HG03378 (cell line): ENCODE results near the gene FAM78A.

ENCODE experiments used
- ATAC-seq: cut with Tn5 transposase; IDR thresholded peaks from one replicate; pipeline ENCODE4 v1.9.1; 2021; ENCODE audit warnings: mild to moderate bottlenecking, moderate library complexity; ENCODE audit not compliant: unreplicated experiment

The FAM78A gene

GRCh38 chr9:131303381-131304321 lies 27.3 kb upstream of the FAM78A start:
- no peak for ATAC-seq

GRCh38 chr9:131302244-131303075 lies 26.1 kb upstream of the FAM78A start:
- no peak for ATAC-seq

GRCh38 chr9:131300444-131300843 lies 24.1 kb upstream of the FAM78A start:
- ATAC-seq: no peak

GRCh38 chr9:131299961-131300347 lies 23.6 kb upstream of the FAM78A start:
- no peak for ATAC-seq

- no peak for ATAC-seq
Measured at GRCh38 chr9:131299346-131299960, 23.1 kb upstream of the FAM78A start.

- ATAC-seq: no peak
Measured at GRCh38 chr9:131298816-131299215, 22.5 kb upstream of the FAM78A start.

GRCh38 chr9:131298341-131298740 lies 22.0 kb upstream of the FAM78A start:
- no peak for ATAC-seq

GRCh38 chr9:131297903-131298302 lies 21.6 kb upstream of the FAM78A start:
- ATAC-seq: no peak

- ATAC-seq: no peak
Measured at GRCh38 chr9:131296906-131297500, 20.7 kb upstream of the FAM78A start.

GRCh38 chr9:131296460-131296859 lies 20.1 kb upstream of the FAM78A start:
- ATAC-seq: no peak

GRCh38 chr9:131292937-131293336 lies 16.6 kb upstream of the FAM78A start:
- ATAC-seq: no peak

- no peak for ATAC-seq
Measured at GRCh38 chr9:131291795-131292315, 15.5 kb upstream of the FAM78A start.

GRCh38 chr9:131290767-131291370 lies 14.6 kb upstream of the FAM78A start:
- no peak for ATAC-seq

- no peak for ATAC-seq
Measured at GRCh38 chr9:131290036-131290766, 13.9 kb upstream of the FAM78A start.

GRCh38 chr9:131289301-131290035 lies 13.2 kb upstream of the FAM78A start, which contains the start of gene PLPP7:
PLPP7 (plus strand) TSS chr9:131289723; CDS start chr9:131289998, 275 bp downstream.
- ATAC-seq: no peak

- no peak for ATAC-seq
Measured at GRCh38 chr9:131288217-131288616, 11.9 kb upstream of the FAM78A start.

GRCh38 chr9:131287359-131287758 lies 11.0 kb upstream of the FAM78A start:
- ATAC-seq: no peak

GRCh38 chr9:131284856-131285255 lies 8.5 kb upstream of the FAM78A start:
- ATAC-seq: no peak
